BJ (cell line): ENCODE data around the gene MBIP. TPM values are rescaled to one million over a fixed set of nuclear protein-coding genes. Genes with fewer than 3 reads are reported as not detected.

Experiments used
- CTCF ChIA-PET: fragments of 350-600 bp; formaldehyde crosslinking; extraction: SDS; loops from one replicate; lab custom pipeline; 2021; ENCODE audit warnings: antibody characterized with exemption, inconsistent platforms; lab: Yijun Ruan, JAX
- POLR2A ChIA-PET: fragments of 300-600 bp; sonication (Branson Sonifier 250); formaldehyde crosslinking; extraction: SDS; loops from one replicate; lab custom pipeline; 2021; ENCODE audit warnings: antibody characterized with exemption; lab: Charles Lee
- DNase-seq: peaks from one replicate; pipeline ENCODE4 v3.0.0-alpha.2; 2011; ENCODE audit warnings: low read depth
- H3K27me3 ChIP-seq: 2 replicates; pipeline ENCODE4 v1.6.0; 2011; ENCODE audit warnings: low read length; ENCODE audit not compliant: control insufficient read depth, insufficient read depth
- H3K36me3 ChIP-seq: 2 replicates; pipeline ENCODE4 v1.5.1; 2011; ENCODE audit warnings: low read length; ENCODE audit not compliant: control insufficient read depth, insufficient read depth
- H3K4me3 ChIP-seq: 2 replicates; pipeline ENCODE4 v1.5.1; 2011; ENCODE audit warnings: low read depth, mild to moderate bottlenecking, control low read depth, low read length
- polyA plus RNA-seq: library from polyadenylated mRNA; depleted of rRNA; stranded (reverse); fragments of >200 nt; gene quantifications from 2 replicates; pipeline ENCODE4 v1.2.3, GENCODE V29; 2011; rRNA removed
- TF ChIP-seq, protein P1 (sequence below): IDR thresholded peaks from 2 replicates; pipeline ENCODE4 v1.5.1; 2011; ENCODE audit warnings: low read depth, mild to moderate bottlenecking, control low read depth, inconsistent platforms, low read length, moderate library complexity; ENCODE audit not compliant: insufficient read depth

The MBIP gene
- polyA plus RNA-seq, 1 experiment, result 10.7 TPM

DNA sequence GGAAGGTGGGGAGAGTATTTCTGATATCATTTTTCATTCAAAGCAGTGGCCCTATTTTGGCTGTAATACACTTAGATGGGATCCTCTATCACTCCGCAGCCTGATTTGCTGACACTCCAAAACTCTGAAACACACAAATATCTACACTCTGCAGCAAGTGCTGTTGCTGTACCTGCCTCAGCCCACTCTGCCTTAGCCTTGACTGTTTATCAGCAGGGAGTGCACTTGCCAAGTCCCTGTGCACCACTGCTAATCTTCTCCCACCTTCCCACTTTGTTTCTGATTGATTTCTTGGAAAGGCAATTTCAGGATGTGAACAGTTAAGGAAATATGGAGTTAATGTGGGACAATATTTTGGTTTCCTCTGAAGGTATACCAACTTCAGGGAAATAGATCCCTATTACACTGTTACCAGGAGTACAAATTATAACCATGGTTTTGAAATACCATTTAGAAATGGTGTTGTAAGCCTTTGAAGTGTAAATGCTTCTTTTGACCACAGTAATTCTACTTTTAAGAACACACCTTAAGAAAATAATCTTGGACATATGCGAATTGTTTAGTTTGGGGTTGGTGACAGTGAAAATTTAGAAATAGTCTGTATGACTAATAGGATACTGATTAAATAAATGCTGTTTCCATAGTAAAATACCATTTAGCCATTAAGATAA lies 59.3 kb downstream of the MBIP start:
- no peak overlapping the region for H3K4me3 ChIP-seq
- ChIA-PET CTCF (no interaction called here), POLR2A (no interaction called here)
- TF ChIP-seq, protein P1, sequence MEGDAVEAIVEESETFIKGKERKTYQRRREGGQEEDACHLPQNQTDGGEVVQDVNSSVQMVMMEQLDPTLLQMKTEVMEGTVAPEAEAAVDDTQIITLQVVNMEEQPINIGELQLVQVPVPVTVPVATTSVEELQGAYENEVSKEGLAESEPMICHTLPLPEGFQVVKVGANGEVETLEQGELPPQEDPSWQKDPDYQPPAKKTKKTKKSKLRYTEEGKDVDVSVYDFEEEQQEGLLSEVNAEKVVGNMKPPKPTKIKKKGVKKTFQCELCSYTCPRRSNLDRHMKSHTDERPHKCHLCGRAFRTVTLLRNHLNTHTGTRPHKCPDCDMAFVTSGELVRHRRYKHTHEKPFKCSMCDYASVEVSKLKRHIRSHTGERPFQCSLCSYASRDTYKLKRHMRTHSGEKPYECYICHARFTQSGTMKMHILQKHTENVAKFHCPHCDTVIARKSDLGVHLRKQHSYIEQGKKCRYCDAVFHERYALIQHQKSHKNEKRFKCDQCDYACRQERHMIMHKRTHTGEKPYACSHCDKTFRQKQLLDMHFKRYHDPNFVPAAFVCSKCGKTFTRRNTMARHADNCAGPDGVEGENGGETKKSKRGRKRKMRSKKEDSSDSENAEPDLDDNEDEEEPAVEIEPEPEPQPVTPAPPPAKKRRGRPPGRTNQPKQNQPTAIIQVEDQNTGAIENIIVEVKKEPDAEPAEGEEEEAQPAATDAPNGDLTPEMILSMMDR, result no peak
- no peaks in the 10 kb centered on the region for H3K36me3 ChIP-seq
- no peaks in the 10 kb centered on the region for H3K27me3 ChIP-seq
- no peak for DNase-seq

DNA sequence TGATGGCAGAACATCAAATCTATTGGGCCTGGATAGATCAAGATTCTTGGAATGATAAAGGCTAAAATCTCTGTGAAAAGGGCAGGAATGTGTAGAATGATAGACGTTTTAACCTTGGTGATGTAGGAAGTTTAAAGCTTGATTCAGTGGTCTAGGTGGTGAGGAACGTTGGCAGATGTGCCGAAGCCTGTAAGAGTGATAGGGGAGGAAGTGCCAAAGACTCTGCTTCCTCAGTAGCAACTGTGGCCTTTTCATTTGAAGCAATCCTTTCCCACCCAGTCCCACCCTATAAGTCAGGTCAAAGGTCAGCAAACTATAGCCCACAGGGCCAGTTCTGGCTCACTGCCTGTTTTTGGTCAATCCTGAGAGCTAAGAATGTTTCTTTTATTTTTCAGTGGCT lies 62.2 kb downstream of the MBIP start:
- H3K4me3 ChIP-seq, result no peak overlapping the region
- DNase-seq, result no peak
- H3K36me3 ChIP-seq, result no peaks in the 10 kb centered on the region
- no peaks in the 10 kb centered on the region for H3K27me3 ChIP-seq
- ChIA-PET POLR2A (no interaction called here), CTCF (no interaction called here)
- TF ChIP-seq, protein P1, result no peak

DNA sequence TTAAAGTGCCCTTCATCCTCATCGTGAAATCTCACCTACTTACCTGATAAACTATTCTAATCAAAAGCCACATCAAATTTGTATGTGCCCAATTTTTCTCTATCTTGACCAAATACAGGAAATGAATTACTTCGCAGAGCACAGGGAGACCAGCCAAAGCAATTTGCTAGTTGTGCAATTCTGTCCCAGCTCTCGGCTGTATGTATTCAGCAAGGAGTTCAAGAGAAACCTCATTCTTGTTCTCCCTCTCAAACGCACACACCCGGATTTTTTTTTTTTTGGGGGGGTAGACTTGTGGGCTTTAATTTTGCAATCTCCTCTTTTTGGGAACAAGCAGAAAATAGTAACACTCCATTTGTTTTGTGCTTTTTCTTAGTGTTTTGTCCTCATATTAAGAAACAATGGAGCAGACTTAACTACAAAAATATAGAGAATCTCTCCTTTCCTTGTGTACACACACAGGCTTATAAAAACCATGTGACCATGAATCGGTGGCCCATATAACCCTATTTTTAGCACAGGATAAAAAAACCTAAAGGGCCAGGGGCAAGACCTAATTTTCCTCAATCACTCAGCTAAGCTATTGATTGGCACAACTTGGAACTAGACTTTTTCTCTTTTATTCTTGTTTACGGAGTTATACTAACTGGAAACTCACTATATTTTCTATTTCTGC lies 64.2 kb downstream of the MBIP start:
- CTCF ChIA-PET, result interaction anchor here (0.6 kb wide), 1 partner anchor 45 kb away, joined by 3 read pairs; no protein-coding TSS in a partner anchor
- TF ChIP-seq, protein P1, result no peak
- Histone ChIP-seq H3K36me3 (no peaks in the 10 kb centered on the region), H3K4me3 (no peak overlapping the region), H3K27me3 (no peaks in the 10 kb centered on the region)
- POLR2A ChIA-PET, result no interaction called here
- no peak for DNase-seq

DNA sequence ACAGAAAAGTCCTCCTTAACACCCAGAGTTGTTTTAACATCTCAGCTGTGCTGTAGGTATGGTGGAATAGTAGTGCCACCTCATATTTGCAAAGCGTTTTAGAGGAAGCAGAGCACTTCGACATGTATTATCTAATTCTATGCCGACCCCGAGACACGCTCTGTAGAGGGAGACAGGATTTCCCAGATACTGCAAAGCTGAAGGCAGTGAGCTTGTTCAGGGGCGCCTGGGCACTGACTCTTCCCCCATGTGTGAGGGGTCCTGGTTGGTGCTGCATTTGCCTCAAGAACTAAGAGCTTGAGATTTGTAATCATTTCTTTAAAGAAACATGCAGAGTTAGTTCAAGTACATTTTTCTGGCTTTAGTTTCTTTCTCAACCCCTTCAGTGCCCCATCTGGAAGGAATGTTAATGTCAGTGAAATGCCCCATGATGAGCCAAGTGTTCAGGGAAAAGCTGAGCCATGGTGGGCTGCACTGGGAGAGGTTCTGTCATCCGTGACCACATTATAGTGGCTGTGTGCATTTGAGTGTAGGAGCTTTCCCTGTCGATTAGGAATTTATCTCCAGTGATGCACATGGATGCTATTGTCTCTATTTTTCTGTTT lies 66.3 kb downstream of the MBIP start:
- CTCF ChIA-PET, result interaction anchor here (1.0 to 1.2 kb wide), 2 partner anchors 8 to 12 kb away, joined by 3 read pairs; no protein-coding TSS in a partner anchor
- no peak overlapping the region for H3K4me3 ChIP-seq

More for the DNA sequence above, 66.3 kb downstream of the MBIP start:
- TF ChIP-seq, protein P1, result peak; percentile 37; the same call in 1 of the 2 replicates
- POLR2A ChIA-PET, result no interaction called here
- DNase-seq, result no peak
- no peaks in the 10 kb centered on the region for H3K36me3 ChIP-seq
- no peaks in the 10 kb centered on the region for H3K27me3 ChIP-seq

Other genes with a start within 250 kb of the MBIP start
- not detected in 2 replicates for gene PTCSC3, start 143.9 kb downstream of the MBIP start, polyA plus RNA-seq
- gene NKX2-1, start 199.6 kb upstream of the MBIP start, polyA plus RNA-seq, result not detected in 2 replicates